ENCODE measurements around the gene OLFM2. TPM values are rescaled to one million over a fixed set of nuclear protein-coding genes. Genes with fewer than 3 reads are reported as not detected.

OLFM2 gene
- total RNA-seq, 1 experiment from 2014 or later = 106 TPM

GRCh38 chr19:9916719-9917118, 19.6 kb downstream of the OLFM2 start:
- CTCF ChIA-PET = no interaction called here
- intact Hi-C loops (cut with micrococcal nuclease; ENCODE audit: unreplicated experiment) = no loop called here
- no peaks in the 10 kb centered on the region for H3K27me3 ChIP-seq (replicated peaks; ENCODE audit: insufficient read depth, low read depth, low read length, poor library complexity)
- TF ChIP-seq EZH2 (IDR thresholded peaks at IDR 0.05; ENCODE audit: borderline replicate concordance, low read depth, low read length, poor library complexity, severe bottlenecking) = no peak
- no TSS peak for BruUV-seq (replicated peaks)
- no peaks in the 10 kb centered on the region for H3K36me3 ChIP-seq (ENCODE audit: insufficient read depth, low read length, poor library complexity, severe bottlenecking)
- POLR2A ChIA-PET (ENCODE audit: low non-redundant PET) = interaction anchor here (0.6 kb wide), 1 partner anchor 156 kb away, joined by 3 read pairs; no protein-coding TSS in a partner anchor
- H3K9me3 ChIP-seq (ENCODE audit: low read depth, low read length, poor library complexity, severe bottlenecking) = no peaks in the 10 kb centered on the region
- no peak overlapping the region for H3K4me3 ChIP-seq (ENCODE audit: low read depth, low read length, poor library complexity, severe bottlenecking)
- H3K4me1 ChIP-seq (ENCODE audit: insufficient read depth, low read length, poor library complexity, severe bottlenecking) = peaks cover 18% of the 10 kb centered on the region
- no peak for DNase-seq (ENCODE audit: low spot score)
- H3K27ac ChIP-seq (ENCODE audit: low read depth, low read length, poor library complexity, severe bottlenecking) = peak overlapping the region; percentile 9

DNA sequence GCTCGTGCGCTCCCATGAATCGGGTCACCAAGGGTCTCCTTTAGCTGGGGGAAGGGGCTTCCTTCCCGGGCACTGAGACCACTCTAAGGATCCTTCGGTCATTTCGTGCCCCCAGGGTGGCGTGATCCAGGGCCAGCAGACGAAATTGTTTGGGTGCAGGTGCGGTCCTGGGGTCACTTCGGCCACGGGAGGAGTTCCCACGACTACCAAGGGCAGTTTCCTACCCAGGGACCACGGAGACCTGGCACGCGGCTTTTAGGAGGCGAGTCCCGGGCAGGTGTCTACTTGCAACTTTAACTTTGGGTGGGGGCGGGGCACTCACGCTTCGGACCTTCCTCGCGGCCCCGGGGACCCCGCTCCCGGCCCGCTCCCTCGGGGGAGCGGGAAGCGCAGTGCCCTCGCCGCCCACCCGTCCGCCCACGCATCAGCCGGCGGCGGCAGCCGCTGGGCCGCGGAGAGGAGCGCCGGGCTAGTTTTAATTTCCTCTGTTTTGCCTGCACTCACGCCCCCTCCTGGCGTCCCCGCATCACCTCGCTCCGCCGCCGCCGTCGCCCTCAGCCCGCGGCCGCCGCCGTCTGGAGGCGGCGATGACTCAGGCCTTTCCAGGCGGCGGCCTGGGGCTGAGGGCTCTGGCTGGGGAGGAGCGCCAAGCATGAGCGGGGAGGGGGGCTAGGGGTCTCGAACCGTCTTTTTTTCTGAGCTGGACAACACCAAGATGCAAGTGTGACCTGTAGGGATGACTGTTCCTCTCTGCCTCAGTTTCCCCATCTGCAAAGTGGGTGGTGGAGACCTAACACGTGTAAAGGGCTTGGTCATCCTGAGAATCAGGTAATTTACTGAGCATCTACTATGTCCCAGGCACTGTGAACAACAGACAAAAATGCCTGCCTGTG, 21.8 kb downstream of the OLFM2 start:
- BruUV-seq (replicated peaks) = no TSS peak
- Histone ChIP-seq H3K9me3 (ENCODE audit: low read depth, low read length, poor library complexity, severe bottlenecking) (no peaks in the 10 kb centered on the region), H3K36me3 (ENCODE audit: insufficient read depth, low read length, poor library complexity, severe bottlenecking) (no peaks in the 10 kb centered on the region), H3K4me3 (ENCODE audit: low read depth, low read length, poor library complexity, severe bottlenecking) (peak overlapping the region; percentile 57), H3K4me1 (ENCODE audit: insufficient read depth, low read length, poor library complexity, severe bottlenecking) (peaks cover 18% of the 10 kb centered on the region), H3K27ac (ENCODE audit: low read depth, low read length, poor library complexity, severe bottlenecking) (peak overlapping the region; percentile 80), H3K27me3 (replicated peaks; ENCODE audit: insufficient read depth, low read depth, low read length, poor library complexity) (no peaks in the 10 kb centered on the region)
- DNase-seq (ENCODE audit: low spot score) = peak; percentile 94
- intact Hi-C loops (cut with micrococcal nuclease; ENCODE audit: unreplicated experiment) = loop anchor here (5.0 kb wide), 1 partner anchor 67 kb away; no protein-coding TSS in a partner anchor
- TF ChIP-seq, protein P1, sequence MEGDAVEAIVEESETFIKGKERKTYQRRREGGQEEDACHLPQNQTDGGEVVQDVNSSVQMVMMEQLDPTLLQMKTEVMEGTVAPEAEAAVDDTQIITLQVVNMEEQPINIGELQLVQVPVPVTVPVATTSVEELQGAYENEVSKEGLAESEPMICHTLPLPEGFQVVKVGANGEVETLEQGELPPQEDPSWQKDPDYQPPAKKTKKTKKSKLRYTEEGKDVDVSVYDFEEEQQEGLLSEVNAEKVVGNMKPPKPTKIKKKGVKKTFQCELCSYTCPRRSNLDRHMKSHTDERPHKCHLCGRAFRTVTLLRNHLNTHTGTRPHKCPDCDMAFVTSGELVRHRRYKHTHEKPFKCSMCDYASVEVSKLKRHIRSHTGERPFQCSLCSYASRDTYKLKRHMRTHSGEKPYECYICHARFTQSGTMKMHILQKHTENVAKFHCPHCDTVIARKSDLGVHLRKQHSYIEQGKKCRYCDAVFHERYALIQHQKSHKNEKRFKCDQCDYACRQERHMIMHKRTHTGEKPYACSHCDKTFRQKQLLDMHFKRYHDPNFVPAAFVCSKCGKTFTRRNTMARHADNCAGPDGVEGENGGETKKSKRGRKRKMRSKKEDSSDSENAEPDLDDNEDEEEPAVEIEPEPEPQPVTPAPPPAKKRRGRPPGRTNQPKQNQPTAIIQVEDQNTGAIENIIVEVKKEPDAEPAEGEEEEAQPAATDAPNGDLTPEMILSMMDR (conservative IDR thresholded peaks at IDR 0.05; ENCODE audit: low read depth, low read length) = peak; percentile 79
- TF ChIP-seq EZH2 (IDR thresholded peaks at IDR 0.05; ENCODE audit: borderline replicate concordance, low read depth, low read length, poor library complexity, severe bottlenecking) = no peak
- ChIA-PET CTCF (interaction anchor here (0.6 kb wide), 1 partner anchor 182 kb away, joined by 3 read pairs; no protein-coding TSS in a partner anchor), POLR2A (ENCODE audit: low non-redundant PET) (no interaction called here)

DNA sequence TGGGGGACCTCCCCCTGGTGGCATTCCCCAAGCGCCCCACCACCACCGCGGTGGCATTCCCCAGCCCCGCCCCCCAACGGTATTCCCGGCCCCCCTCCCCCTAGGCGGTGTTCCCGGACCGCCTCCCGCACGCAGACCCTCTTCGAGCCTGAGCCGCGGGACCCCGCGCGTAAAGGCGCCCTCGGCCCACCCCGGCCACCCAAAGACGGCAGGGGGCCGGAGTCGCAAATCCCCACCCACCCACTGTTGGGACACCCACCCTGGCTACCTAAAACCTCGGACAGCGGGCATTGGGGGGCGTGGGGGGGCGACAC, 22.4 kb downstream of the OLFM2 start:
- H3K4me3 ChIP-seq (ENCODE audit: low read depth, low read length, poor library complexity, severe bottlenecking) = peak overlapping the region; percentile 57
- no peaks in the 10 kb centered on the region for H3K9me3 ChIP-seq (ENCODE audit: low read depth, low read length, poor library complexity, severe bottlenecking)
- ChIA-PET POLR2A (ENCODE audit: low non-redundant PET) (no interaction called here), CTCF (no interaction called here)
- TF ChIP-seq EZH2 (IDR thresholded peaks at IDR 0.05; ENCODE audit: borderline replicate concordance, low read depth, low read length, poor library complexity, severe bottlenecking) = no peak
- TF ChIP-seq, protein P1 (conservative IDR thresholded peaks at IDR 0.05; ENCODE audit: low read depth, low read length) = no peak
- H3K27me3 ChIP-seq (replicated peaks; ENCODE audit: insufficient read depth, low read depth, low read length, poor library complexity) = no peaks in the 10 kb centered on the region
- no peak for DNase-seq (ENCODE audit: low spot score)
- peak overlapping the region; percentile 80 for H3K27ac ChIP-seq (ENCODE audit: low read depth, low read length, poor library complexity, severe bottlenecking)
- no peaks in the 10 kb centered on the region for H3K36me3 ChIP-seq (ENCODE audit: insufficient read depth, low read length, poor library complexity, severe bottlenecking)
- intact Hi-C loops (cut with micrococcal nuclease; ENCODE audit: unreplicated experiment) = loop anchor here (5.0 kb wide), 1 partner anchor 67 kb away; no protein-coding TSS in a partner anchor
- H3K4me1 ChIP-seq (ENCODE audit: insufficient read depth, low read length, poor library complexity, severe bottlenecking) = peaks cover 18% of the 10 kb centered on the region
- BruUV-seq (replicated peaks) = no TSS peak
